K562 (cell line): Measurements from ENCODE around the gene IRF8.

Source experiments
- CBX8 ChIP-seq: fragments of 200-600 bp; sonication (generic); IDR thresholded peaks from 2 replicates; pipeline ENCODE4 v1.6.1; 2012; ENCODE audit warnings: borderline replicate concordance, mixed run types, low read depth, mild to moderate bottlenecking, moderate library complexity, mixed read lengths, low read length, control low read depth, inconsistent platforms; ENCODE audit not compliant: poor library complexity, severe bottlenecking; ENCODE audit errors: extremely low read depth
- CHD4 ChIP-seq: fragments of 200-600 bp; sonication (generic); IDR thresholded peaks from 3 replicates; pipeline ENCODE4 v1.6.1; 2012; ENCODE audit warnings: low read depth, mild to moderate bottlenecking, mixed read lengths, low read length, inconsistent platforms; ENCODE audit not compliant: insufficient read depth, insufficient replicate concordance, poor library complexity, severe bottlenecking
- ELK1 ChIP-seq: sonication (generic); formaldehyde crosslinking; IDR thresholded peaks from 2 replicates; pipeline ENCODE4 v1.8.1; 2022; ENCODE audit warnings: missing genetic modification reagents
- ETS1 ChIP-seq: conservative IDR thresholded peaks from 2 replicates; pipeline ENCODE4 v1.6.1; 2011; ENCODE audit warnings: low read depth, mild to moderate bottlenecking, low read length; ENCODE audit not compliant: control insufficient read depth
- GABPB2 ChIP-seq: fragments of 250-450 bp; sonication (Bioruptor Pico); conservative IDR thresholded peaks from 2 replicates; pipeline ENCODE4 v1.5.1; 2021; ENCODE audit warnings: mild to moderate bottlenecking
- NR2F6 ChIP-seq: fragments of 450-650 bp; formaldehyde crosslinking; IDR thresholded peaks from 2 replicates; pipeline ENCODE4 v1.4.0; 2020; ENCODE audit warnings: mild to moderate bottlenecking
- POLR2AphosphoS5 ChIP-seq: IDR thresholded peaks from 2 replicates; pipeline ENCODE4 v1.6.1; 2011; ENCODE audit warnings: mild to moderate bottlenecking, low read depth, low read length, moderate library complexity; ENCODE audit not compliant: control insufficient read depth, insufficient read depth
- POLR3A ChIP-seq: IDR thresholded peaks from 2 replicates; pipeline ENCODE4 v1.6.1; 2011; ENCODE audit warnings: borderline replicate concordance, mild to moderate bottlenecking, moderate library complexity; ENCODE audit not compliant: insufficient read length, insufficient read depth; ENCODE audit errors: extremely low read depth
- SMARCC2 ChIP-seq: fragments of 450-650 bp; IDR thresholded peaks from 2 replicates; pipeline ENCODE4 v1.6.1; 2017; ENCODE audit warnings: antibody characterized with exemption, moderate library complexity, mild to moderate bottlenecking, low read depth
- TAL1 ChIP-seq: fragments of 450-650 bp; IDR thresholded peaks from 2 replicates; pipeline ENCODE4 v1.6.1; 2016; ENCODE audit warnings: mild to moderate bottlenecking
- ZNF639 ChIP-seq, 2 experiments: fragments of 200-800 bp in 1 of 2; sonication (Bioruptor generic) in 1 of 2; sonication (generic) in 1 of 2; formaldehyde crosslinking in 1 of 2; IDR thresholded peaks in 1 of 2; conservative IDR thresholded peaks in 1 of 2; 2 replicates each; pipeline versions ENCODE4 v1.5.0 to v1.6.1; 2016 to 2020; ENCODE audit warnings: missing compliant biosample characterization in 1 of 2, missing genetic modification characterization in 1 of 2, missing genetic modification reagents in 1 of 2
- ZNF766 ChIP-seq: fragments of 200-800 bp; sonication (Bioruptor generic); conservative IDR thresholded peaks from 2 replicates; pipeline ENCODE4 v1.6.1; 2016; ENCODE audit warnings: missing genetic modification characterization, missing compliant biosample characterization

- TF ChIP-seq ZNF766 (no peak), ETS1 (no peak), ELK1 (CRISPR knock-in tag) (no peak), POLR2AphosphoS5 (no peak), CHD4 (no peak), NR2F6 (CRISPR knock-in tag) (no peak), POLR3A (no peak), GABPB2 (no peak), CBX8 (no peak), SMARCC2 (no peak), ZNF639 (CRISPR knock-in tag; conservative IDR thresholded peaks at IDR 0.05 in 1 of 2, IDR thresholded peaks at IDR 0.05 in 1 of 2) (no peak), TAL1 (no peak)
Measured at GRCh38 chr16:85963753-85964285, 64.9 kb downstream of the IRF8 start.
